Hepatocyte (in vitro differentiated cells): ENCODE data around the gene KIAA1614. TPM values are rescaled to one million over a fixed set of nuclear protein-coding genes. Genes with fewer than 3 reads are reported as not detected.
A peak's percentile ranks its signal among the peaks of the same experiment; 100 is the strongest.

Source experiments
- DNase-seq: peaks from one replicate; pipeline ENCODE4 v3.0.0-alpha.2; 2016; ENCODE audit warnings: low spot score
- H2AFZ ChIP-seq: fragments of 200-600 bp; sonication (generic); 2 replicates; pipeline ENCODE4 v1.6.0; 2016; ENCODE audit warnings: antibody characterized with exemption, mild to moderate bottlenecking
- H3K27ac ChIP-seq: fragments of 200-600 bp; sonication (generic); 2 replicates; pipeline ENCODE4 v1.5.1; 2016; ENCODE audit warnings: mild to moderate bottlenecking
- H3K27me3 ChIP-seq: fragments of 200-600 bp; sonication (generic); 2 replicates; pipeline ENCODE4 v1.6.1; 2016
- H3K36me3 ChIP-seq: fragments of 200-600 bp; sonication (generic); replicated peaks from 2 replicates; pipeline ENCODE4 v1.5.1; 2016; ENCODE audit warnings: low read depth; ENCODE audit not compliant: insufficient read depth
- H3K4me1 ChIP-seq: fragments of 200-600 bp; sonication (generic); 2 replicates; pipeline ENCODE4 v1.5.1; 2016; ENCODE audit warnings: mild to moderate bottlenecking, moderate library complexity; ENCODE audit not compliant: insufficient read depth
- H3K4me2 ChIP-seq: fragments of 200-600 bp; sonication (generic); 2 replicates; pipeline ENCODE4 v1.6.0; 2016
- H3K4me3 ChIP-seq: fragments of 200-600 bp; sonication (generic); 2 replicates; pipeline ENCODE4 v1.5.1; 2016; ENCODE audit warnings: mild to moderate bottlenecking
- H3K79me2 ChIP-seq: fragments of 200-600 bp; sonication (generic); 2 replicates; pipeline ENCODE4 v1.6.0; 2017; ENCODE audit warnings: mild to moderate bottlenecking
- H3K9me2 ChIP-seq: fragments of 200-600 bp; sonication (generic); replicated peaks from 2 replicates; pipeline ENCODE4 v1.6.0; 2017; ENCODE audit warnings: mild to moderate bottlenecking; ENCODE audit not compliant: insufficient read depth
- H3K9me3 ChIP-seq: fragments of 200-600 bp; sonication (generic); 2 replicates; pipeline ENCODE4 v1.5.1; 2016; ENCODE audit warnings: low read depth, mild to moderate bottlenecking
- H4K20me1 ChIP-seq: fragments of 200-600 bp; sonication (generic); 2 replicates; pipeline ENCODE4 v1.6.0; 2016; ENCODE audit warnings: mild to moderate bottlenecking; ENCODE audit not compliant: insufficient read depth, poor library complexity, severe bottlenecking
- EZH2 ChIP-seq: fragments of 200-600 bp; sonication (generic); IDR thresholded peaks from 2 replicates; pipeline ENCODE4 v1.6.1; 2016; ENCODE audit warnings: antibody characterized with exemption, mild to moderate bottlenecking, borderline replicate concordance
- EZH2phosphoT487 ChIP-seq: fragments of 200-600 bp; sonication (generic); IDR thresholded peaks from one replicate; pipeline ENCODE4 v1.6.1; 2018; ENCODE audit warnings: antibody characterized with exemption, mild to moderate bottlenecking, low read depth, moderate library complexity; ENCODE audit not compliant: unreplicated experiment, severe bottlenecking
- WGBS: methylation state at CpG from one replicate; pipeline ENCODE4 v1.1.6; 2016; ENCODE audit warnings: low lambda C conversion rate; ENCODE audit errors: missing lambda C conversion rate; 5-methylcytosine and 5-hydroxymethylcytosine counted together
- polyA plus RNA-seq: library from polyadenylated mRNA; unstranded; fragments of >200 nt; fragmentation: Nextera tagmentation; extraction: Ambion mirVana; gene quantifications from 2 replicates; pipeline ENCODE4 v1.2.1, GENCODE V29; 2016
- total RNA-seq: library from RNA; depleted of rRNA; stranded (reverse); fragments of >200 nt; gene quantifications from 2 replicates; pipeline ENCODE4 v1.2.3, GENCODE V29; 2014
- TF ChIP-seq, protein P1 (sequence below): fragments of 200-600 bp; sonication (generic); IDR thresholded peaks from 2 replicates; pipeline ENCODE4 v1.5.1; 2016; ENCODE audit warnings: antibody characterized with exemption, mild to moderate bottlenecking; ENCODE audit not compliant: poor library complexity

KIAA1614 gene
- total and polyA plus RNA-seq, 2 experiments from 2014 or later, result 2.5 to 2.6 TPM

DNA sequence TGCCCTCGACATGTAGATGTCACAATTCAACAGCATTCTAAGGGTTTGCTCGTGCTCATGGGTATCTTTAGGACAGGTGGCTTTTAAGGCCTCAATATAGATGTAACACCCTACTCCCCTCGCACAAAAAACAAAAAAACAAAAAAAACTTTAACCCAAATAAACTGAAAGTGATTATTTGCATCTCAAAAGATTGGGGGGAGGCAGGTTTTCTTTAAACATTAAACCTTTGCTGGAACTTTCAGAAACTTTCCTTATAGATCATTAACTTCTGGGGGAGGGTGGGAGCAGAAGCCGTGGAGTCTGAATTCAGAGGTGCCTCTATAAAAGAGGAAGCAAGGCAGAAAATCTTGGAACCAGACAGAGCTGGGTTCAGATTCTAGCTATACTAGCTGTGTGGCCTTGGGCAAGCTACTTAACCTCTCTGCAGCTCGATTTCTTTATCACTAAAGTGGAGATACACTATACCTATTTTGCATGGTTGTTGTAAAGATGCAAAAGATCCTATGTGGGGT, 3.2 kb upstream of the KIAA1614 start:
- Histone ChIP-seq H3K4me1 (peaks cover 19% of the 10 kb centered on the region), H3K9me3 (no peaks in the 10 kb centered on the region), H3K27ac (no peak overlapping the region), H3K9me2 (no peaks in the 10 kb centered on the region), H4K20me1 (no peaks in the 10 kb centered on the region), H3K36me3 (no peaks in the 10 kb centered on the region), H3K27me3 (peaks cover 9% of the 10 kb centered on the region), H3K79me2 (peaks cover 5% of the 10 kb centered on the region), H3K4me3 (no peak overlapping the region), H2AFZ (no peak overlapping the region), H3K4me2 (no peak overlapping the region)
- 63% methylated on average over 5 of the region's 5 CpGs for WGBS
- TF ChIP-seq, protein P1, sequence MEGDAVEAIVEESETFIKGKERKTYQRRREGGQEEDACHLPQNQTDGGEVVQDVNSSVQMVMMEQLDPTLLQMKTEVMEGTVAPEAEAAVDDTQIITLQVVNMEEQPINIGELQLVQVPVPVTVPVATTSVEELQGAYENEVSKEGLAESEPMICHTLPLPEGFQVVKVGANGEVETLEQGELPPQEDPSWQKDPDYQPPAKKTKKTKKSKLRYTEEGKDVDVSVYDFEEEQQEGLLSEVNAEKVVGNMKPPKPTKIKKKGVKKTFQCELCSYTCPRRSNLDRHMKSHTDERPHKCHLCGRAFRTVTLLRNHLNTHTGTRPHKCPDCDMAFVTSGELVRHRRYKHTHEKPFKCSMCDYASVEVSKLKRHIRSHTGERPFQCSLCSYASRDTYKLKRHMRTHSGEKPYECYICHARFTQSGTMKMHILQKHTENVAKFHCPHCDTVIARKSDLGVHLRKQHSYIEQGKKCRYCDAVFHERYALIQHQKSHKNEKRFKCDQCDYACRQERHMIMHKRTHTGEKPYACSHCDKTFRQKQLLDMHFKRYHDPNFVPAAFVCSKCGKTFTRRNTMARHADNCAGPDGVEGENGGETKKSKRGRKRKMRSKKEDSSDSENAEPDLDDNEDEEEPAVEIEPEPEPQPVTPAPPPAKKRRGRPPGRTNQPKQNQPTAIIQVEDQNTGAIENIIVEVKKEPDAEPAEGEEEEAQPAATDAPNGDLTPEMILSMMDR, result no peak
- TF ChIP-seq EZH2 (no peak), EZH2phosphoT487 (no peak)
- no peak for DNase-seq

DNA sequence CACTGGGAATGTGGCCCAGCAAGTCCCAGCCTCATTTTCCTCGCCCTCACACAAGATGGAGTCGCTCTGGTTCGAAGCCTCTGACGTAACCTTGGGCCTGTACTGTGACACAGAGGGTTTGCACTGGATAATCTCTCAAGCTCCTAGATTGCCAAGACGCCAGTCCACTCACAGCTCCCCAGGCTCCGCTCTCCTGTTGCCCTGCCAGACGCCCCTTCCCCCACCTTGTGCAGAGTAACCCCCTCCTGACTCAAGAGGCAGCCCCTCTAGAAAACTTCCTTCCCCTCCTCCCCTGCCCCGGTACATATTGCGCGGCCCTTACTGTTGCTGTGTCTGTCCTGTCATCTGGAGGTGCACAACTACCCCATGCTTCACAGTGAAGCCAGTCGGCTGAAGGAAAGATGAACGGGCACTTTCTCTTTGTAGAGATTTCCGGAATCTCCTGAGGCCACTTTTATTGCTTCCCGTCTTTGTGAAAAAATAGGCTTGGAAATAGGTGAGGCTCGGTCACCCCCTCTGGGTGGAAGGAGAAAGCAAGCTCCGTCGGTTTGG, 981 bp upstream of the KIAA1614 start:
- H3K9me3 ChIP-seq, result no peaks in the 10 kb centered on the region

DNA sequence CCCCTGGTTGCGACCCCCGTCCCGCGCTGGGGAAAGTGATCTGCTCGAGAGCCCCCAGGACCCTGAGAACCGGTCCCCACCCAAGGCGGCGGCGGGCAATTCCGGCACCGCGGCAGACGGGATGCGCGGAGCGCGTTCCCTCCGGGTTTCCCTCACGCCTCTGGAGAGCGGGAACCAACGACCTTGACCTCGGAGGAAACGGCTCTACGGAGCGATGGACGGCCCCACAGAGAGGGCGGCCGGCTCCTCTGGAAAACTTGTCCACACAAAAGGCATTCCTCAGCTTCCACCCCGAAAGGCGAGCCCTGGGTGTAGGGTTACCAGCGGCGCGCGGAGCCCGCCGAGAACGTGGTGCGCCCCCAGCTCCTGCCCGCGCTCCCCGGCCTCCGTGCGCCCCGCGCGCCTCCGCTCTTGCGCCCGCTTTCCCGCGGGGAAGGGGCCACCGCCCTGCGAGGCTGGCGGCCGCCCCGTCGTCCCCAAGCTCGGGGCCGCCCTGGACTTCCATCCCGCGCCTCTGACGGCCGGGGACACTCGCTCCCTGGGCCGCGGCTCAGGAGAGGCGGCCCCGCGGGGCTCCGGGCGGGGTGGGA, 391 bp upstream of the KIAA1614 start:
- Histone ChIP-seq H3K9me3 (no peaks in the 10 kb centered on the region), H3K4me3 (peak overlapping the region; percentile 58), H3K9me2 (no peaks in the 10 kb centered on the region), H2AFZ (peak overlapping the region; percentile 87), H3K4me2 (peak overlapping the region; percentile 93), H3K36me3 (no peaks in the 10 kb centered on the region), H3K27me3 (peaks cover 9% of the 10 kb centered on the region), H3K4me1 (peaks cover 19% of the 10 kb centered on the region), H4K20me1 (no peaks in the 10 kb centered on the region), H3K79me2 (peaks cover 5% of the 10 kb centered on the region), H3K27ac (peak overlapping the region; percentile 96)
- peak; percentile 60 for DNase-seq
- WGBS, result 2% methylated on average over 56 of the region's 71 CpGs
- no peak for TF ChIP-seq EZH2
- TF ChIP-seq EZH2phosphoT487, result no peak
- TF ChIP-seq, protein P1, result no peak

More for the DNA sequence above, 981 bp upstream of the KIAA1614 start:
- Histone ChIP-seq H3K79me2 (peaks cover 5% of the 10 kb centered on the region), H2AFZ (peak overlapping the region; percentile 87), H3K36me3 (no peaks in the 10 kb centered on the region), H3K27me3 (peaks cover 9% of the 10 kb centered on the region), H3K27ac (peak overlapping the region; percentile 96), H3K9me2 (no peaks in the 10 kb centered on the region), H3K4me3 (peak overlapping the region; percentile 58), H3K4me2 (peak overlapping the region; percentile 93), H3K4me1 (peaks cover 19% of the 10 kb centered on the region), H4K20me1 (no peaks in the 10 kb centered on the region)
- 32% methylated on average over 17 of the region's 17 CpGs for WGBS
- DNase-seq, result peak; percentile 32
- TF ChIP-seq EZH2 (no peak), EZH2phosphoT487 (no peak)
- TF ChIP-seq, protein P1, result no peak
